ENCODE data around the gene PROKR2. TPM values are rescaled to one million over a fixed set of nuclear protein-coding genes. Genes with fewer than 3 reads are reported as not detected.

Gene PROKR2
- total and polyA plus RNA-seq, 2 of the 13 experiments (the other 11 are each of a cell fraction or from before 2014, with no cell fraction given), result not detected

DNA sequence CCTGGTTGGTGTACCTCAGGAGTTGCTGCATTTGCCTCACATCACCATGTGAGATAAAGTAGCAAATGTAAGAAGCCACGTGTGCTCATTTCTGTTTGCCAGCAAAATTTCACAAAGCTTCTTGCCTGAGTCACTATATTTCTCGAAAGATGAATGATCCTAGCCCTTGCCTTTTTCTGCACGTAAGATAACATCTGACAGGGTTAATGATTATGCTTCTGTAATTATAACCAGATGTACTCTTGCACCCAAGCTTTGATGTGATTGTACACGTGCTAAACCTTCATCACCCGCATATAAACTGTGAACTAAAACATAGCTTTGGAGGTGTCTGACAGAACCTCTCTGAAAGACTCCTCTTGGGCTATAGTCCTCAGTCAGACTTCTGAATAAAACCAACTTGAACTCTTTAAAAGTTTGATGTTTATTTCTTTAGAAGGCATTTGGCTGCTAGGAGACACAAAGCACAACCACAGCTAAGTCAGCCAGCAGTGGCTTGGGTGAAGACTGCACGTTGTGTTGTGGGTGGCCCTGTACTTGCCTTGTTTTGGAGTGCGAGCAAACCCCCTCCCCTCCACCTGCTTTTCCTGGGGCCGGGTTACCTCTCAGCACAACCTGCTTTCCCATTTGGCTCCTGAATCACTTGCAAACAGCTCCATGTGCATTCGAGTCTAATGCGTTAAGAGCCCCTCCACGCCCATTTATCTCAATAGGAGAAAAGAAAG is 19.3 kb downstream of the PROKR2 start (continued):
- TF ChIP-seq SOX13 (IDR thresholded peaks at IDR 0.05) (no peak), SOX13 (CRISPR knock-in tag; conservative IDR thresholded peaks at IDR 0.05 in 1 of 2, IDR thresholded peaks at IDR 0.05 in 1 of 2) (peak in 1 of 2 experiments; percentile 38; a peak in 1 of 4 replicates), HNF1B (CRISPR knock-in tag; IDR thresholded peaks at IDR 0.05) (peak; percentile 96), MAFF (IDR thresholded peaks at IDR 0.05; ENCODE audit: low read depth, low read length) (peak; percentile 45; the same call in 1 of the 2 replicates), ZFYVE20 (CRISPR knock-in tag; IDR thresholded peaks at IDR 0.05; ENCODE audit: borderline replicate concordance, low read depth) (no peak), HOXA3 (CRISPR knock-in tag; IDR thresholded peaks at IDR 0.05) (peak; percentile 27; the same call in 1 of the 2 replicates), ZNF318 (CRISPR knock-in tag; IDR thresholded peaks at IDR 0.05) (no peak), DR1 (CRISPR knock-in tag; IDR thresholded peaks at IDR 0.05) (no peak), SP4 (CRISPR knock-in tag; IDR thresholded peaks at IDR 0.05) (no peak; the same call in 1 of the 2 replicates), XRCC5 (optimal IDR thresholded peaks at IDR 0.05; ENCODE audit: low read length) (no peak)
- TF ChIP-seq, protein P1, sequence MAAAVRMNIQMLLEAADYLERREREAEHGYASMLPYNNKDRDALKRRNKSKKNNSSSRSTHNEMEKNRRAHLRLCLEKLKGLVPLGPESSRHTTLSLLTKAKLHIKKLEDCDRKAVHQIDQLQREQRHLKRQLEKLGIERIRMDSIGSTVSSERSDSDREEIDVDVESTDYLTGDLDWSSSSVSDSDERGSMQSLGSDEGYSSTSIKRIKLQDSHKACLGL (CRISPR knock-in tag; IDR thresholded peaks at IDR 0.05), result no peak
- TF ChIP-seq, protein P2, sequence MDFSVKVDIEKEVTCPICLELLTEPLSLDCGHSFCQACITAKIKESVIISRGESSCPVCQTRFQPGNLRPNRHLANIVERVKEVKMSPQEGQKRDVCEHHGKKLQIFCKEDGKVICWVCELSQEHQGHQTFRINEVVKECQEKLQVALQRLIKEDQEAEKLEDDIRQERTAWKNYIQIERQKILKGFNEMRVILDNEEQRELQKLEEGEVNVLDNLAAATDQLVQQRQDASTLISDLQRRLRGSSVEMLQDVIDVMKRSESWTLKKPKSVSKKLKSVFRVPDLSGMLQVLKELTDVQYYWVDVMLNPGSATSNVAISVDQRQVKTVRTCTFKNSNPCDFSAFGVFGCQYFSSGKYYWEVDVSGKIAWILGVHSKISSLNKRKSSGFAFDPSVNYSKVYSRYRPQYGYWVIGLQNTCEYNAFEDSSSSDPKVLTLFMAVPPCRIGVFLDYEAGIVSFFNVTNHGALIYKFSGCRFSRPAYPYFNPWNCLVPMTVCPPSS (IDR thresholded peaks at IDR 0.05), result no peak
- TF ChIP-seq, protein P3, sequence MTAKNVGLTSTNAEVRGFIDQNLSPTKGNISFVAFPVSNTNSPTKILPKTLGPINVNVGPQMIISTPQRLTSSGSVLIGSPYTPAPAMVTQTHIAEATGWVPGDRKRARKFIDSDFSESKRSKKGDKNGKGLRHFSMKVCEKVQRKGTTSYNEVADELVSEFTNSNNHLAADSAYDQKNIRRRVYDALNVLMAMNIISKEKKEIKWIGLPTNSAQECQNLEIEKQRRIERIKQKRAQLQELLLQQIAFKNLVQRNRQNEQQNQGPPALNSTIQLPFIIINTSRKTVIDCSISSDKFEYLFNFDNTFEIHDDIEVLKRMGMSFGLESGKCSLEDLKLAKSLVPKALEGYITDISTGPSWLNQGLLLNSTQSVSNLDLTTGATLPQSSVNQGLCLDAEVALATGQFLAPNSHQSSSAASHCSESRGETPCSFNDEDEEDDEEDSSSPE (CRISPR knock-in tag; IDR thresholded peaks at IDR 0.05), result 0 out of 2 replicates have a peak, but pooled peaks have one; percentile 38
